Measurements from ENCODE around the gene TRMT6.

- TF ChIP-seq ESRRG (CRISPR knock-in tag; IDR thresholded peaks at IDR 0.05) (no peak), RARB (CRISPR knock-in tag; IDR thresholded peaks at IDR 0.05) (no peak), ZFP30 (CRISPR knock-in tag; IDR thresholded peaks at IDR 0.05) (no peak), TSHZ2 (CRISPR knock-in tag; IDR thresholded peaks at IDR 0.05) (no peak), POU6F1 (CRISPR knock-in tag; IDR thresholded peaks at IDR 0.05; ENCODE audit: borderline replicate concordance, low read depth) (no peak), ZFP3 (CRISPR knock-in tag; IDR thresholded peaks at IDR 0.05) (no peak), BACH2 (CRISPR knock-in tag; IDR thresholded peaks at IDR 0.05; ENCODE audit: borderline replicate concordance) (no peak)
- TF ChIP-seq, protein P1, sequence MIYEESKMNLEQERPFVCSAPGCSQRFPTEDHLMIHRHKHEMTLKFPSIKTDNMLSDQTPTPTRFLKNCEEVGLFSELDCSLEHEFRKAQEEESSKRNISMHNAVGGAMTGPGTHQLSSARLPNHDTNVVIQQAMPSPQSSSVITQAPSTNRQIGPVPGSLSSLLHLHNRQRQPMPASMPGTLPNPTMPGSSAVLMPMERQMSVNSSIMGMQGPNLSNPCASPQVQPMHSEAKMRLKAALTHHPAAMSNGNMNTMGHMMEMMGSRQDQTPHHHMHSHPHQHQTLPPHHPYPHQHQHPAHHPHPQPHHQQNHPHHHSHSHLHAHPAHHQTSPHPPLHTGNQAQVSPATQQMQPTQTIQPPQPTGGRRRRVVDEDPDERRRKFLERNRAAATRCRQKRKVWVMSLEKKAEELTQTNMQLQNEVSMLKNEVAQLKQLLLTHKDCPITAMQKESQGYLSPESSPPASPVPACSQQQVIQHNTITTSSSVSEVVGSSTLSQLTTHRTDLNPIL (CRISPR knock-in tag; IDR thresholded peaks at IDR 0.05; ENCODE audit: low read depth), result no peak
These were observed 18.1 kb upstream of the TRMT6 start for GRCh38 chr20:5968462-5968861.

Measured in SK-N-SH treated with all-trans-retinoic acid at 6 μM for 48 hours (cell line).